NT2/D1 (cell line): ENCODE data around the gene QRFP.

Source experiments
- SUZ12 ChIP-seq: IDR thresholded peaks from 2 replicates; pipeline ENCODE4 v1.6.1; 2011; ENCODE audit not compliant: insufficient read length, insufficient read depth; ENCODE audit errors: extremely low read depth
- YY1 ChIP-seq: IDR thresholded peaks from 2 replicates; pipeline ENCODE4 v1.6.1; 2011; ENCODE audit not compliant: insufficient read length, insufficient read depth
- ZNF274 ChIP-seq: IDR thresholded peaks from 2 replicates; pipeline ENCODE4 v1.6.1; 2011; ENCODE audit warnings: mild to moderate bottlenecking, low read depth, low read length

- TF ChIP-seq YY1: no peak
- TF ChIP-seq SUZ12: no peak
- no peak for TF ChIP-seq ZNF274
Measured at GRCh38 chr9:130906735-130907416, 10.3 kb upstream of the QRFP start.
